GM10266 (cell line): ENCODE measurements around the gene ATP6V1B1.
A peak's percentile ranks its signal among the peaks of the same experiment; 100 is the strongest.

Experiments used
- DNase-seq: peaks from one replicate; pipeline ENCODE4 v3.0.0; 2012; ENCODE audit errors: extremely low spot score
- CTCF ChIP-seq: IDR thresholded peaks from 2 replicates; pipeline ENCODE4 v1.5.1; 2012; ENCODE audit warnings: mild to moderate bottlenecking, low read depth; ENCODE audit not compliant: control insufficient read depth, insufficient read depth; ENCODE audit errors: missing control alignments

The ATP6V1B1 gene

DNA sequence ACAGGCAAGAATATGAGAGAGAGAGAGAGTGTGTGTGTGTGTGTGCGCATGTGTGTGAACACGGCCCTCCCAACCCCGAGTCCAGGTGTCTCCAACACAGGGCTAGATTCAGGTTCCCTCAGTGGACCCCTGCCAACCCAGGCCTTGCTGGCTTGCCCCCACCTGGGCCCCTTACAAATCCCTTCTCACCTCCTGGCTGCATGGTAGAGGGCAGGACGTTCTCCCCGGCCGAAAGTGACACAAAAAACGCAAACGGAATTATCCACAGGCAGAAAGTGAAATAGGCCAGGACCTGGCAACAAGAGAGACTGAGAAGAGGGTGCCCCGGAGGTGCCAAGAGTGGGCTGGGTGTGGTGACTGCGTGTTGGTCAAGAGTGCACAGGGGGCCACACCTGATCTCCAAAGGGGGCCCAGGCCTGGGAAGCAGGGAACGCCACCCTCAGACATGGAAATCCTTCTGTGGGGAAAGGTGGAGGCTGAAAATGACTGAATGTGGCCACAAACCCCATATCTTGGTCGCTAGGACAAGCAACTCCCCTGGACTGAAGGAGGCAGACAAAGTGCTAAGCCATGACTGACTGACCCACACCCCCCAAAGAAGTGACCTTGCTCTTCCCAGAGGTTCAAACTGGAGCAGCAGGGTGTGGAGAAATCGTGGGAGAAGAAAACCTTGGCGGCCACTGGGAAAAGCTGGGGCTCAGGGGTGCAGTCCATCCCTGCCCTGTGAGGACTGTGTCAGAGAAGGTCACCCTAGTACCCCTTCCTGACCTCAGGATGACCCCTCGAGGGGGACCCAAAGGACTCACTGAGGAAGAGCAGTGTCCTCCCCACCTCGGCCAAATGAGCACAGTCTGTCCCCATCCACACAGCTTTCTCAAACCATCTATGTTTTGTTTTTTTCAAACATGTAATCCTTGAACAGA lies 53.3 kb downstream of the ATP6V1B1 start:
- no peak for DNase-seq
- TF ChIP-seq CTCF: no peak

- TF ChIP-seq CTCF: no peak
- no peak for DNase-seq
These were observed 54.5 kb downstream of the ATP6V1B1 start for GRCh38 chr2:70990216-70990615.

DNA sequence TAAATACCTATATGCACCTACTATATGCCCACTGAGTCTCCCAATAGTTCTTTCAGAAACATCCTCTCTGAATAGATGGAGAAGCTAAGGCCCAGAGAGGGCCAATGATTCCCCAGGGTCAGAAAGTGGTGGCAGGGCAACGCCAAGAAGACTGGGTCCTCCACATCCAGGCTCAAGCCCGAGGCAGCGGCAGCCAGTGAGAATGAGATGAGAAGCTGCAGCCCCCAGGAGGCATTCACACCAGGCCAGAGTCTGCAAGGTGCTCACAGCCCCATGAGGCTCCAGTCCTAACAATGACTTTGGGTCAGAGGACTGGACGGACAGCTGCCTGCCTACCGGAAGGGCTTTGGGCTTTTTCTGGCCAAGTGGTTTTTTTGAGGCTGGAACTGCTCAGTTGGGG lies 55.4 kb downstream of the ATP6V1B1 start:
- no peak for DNase-seq
- TF ChIP-seq CTCF: no peak

- DNase-seq: no peak
- TF ChIP-seq CTCF: no peak
These were observed 56.0 kb downstream of the ATP6V1B1 start for GRCh38 chr2:70991742-70992141.

GRCh38 chr2:70992945-70993853 lies 57.5 kb downstream of the ATP6V1B1 start:
- TF ChIP-seq CTCF: no peak
- peak; percentile 3 for DNase-seq

- TF ChIP-seq CTCF: no peak
- peak; percentile 48 for DNase-seq
These were observed 58.5 kb downstream of the ATP6V1B1 start for GRCh38 chr2:70994009-70994698.
